C4-2B (cell line): ENCODE data around the gene CXADR.

Experiments
- CTCF ChIP-seq: fragments of 450-650 bp; conservative IDR thresholded peaks from 2 replicates; pipeline ENCODE4 v1.5.1; 2017; ENCODE audit warnings: mild to moderate bottlenecking
- ZFX ChIP-seq: fragments of 450-650 bp; IDR thresholded peaks from 2 replicates; pipeline ENCODE4 v1.6.1; 2017

DNA sequence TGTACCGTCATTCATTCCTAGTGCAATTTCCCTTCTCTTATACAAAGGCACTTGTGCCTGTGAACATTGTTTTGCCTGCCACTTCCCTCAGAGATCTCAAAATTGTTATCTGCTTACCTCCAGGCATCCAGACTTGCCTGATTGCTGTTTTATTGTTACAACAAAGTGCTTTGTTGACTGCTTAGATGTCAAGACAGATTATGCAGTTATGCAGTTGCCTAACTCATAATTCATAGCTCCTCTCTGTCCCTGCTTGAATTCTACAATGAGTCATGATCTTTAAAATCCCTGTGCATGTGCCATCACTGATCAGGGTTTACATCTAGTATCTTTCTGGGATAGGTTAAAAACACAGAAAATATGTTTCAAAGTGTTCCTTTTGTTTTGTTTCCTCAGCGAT, 24.5 kb downstream of the CXADR start:
- TF ChIP-seq CTCF (no peak), ZFX (no peak)
